Renal pelvis (tissue), 4 donors: ENCODE measurements around the gene GNB1L. TPM values are rescaled to one million over a fixed set of nuclear protein-coding genes. Genes with fewer than 3 reads are reported as not detected.

ENCODE experiments used
- DNase-seq: peaks from one replicate; pipeline ENCODE4 v3.0.0-alpha.2; 2013
- polyA plus RNA-seq, 3 donors: library from polyadenylated mRNA; unstranded; fragments of 120-200 nt; gene quantifications; one replicate each; pipeline ENCODE4 v1.2.1, GENCODE V29; 2013; ENCODE audit not compliant: insufficient read length in 3 of 3

GNB1L gene
- polyA plus RNA-seq, 3 donors: 5.6 to 8.3 (median 7.2) TPM

- no peak for DNase-seq
Observed at GRCh38 chr22:19754701-19755144, 100.0 kb downstream of the GNB1L start.

DNA sequence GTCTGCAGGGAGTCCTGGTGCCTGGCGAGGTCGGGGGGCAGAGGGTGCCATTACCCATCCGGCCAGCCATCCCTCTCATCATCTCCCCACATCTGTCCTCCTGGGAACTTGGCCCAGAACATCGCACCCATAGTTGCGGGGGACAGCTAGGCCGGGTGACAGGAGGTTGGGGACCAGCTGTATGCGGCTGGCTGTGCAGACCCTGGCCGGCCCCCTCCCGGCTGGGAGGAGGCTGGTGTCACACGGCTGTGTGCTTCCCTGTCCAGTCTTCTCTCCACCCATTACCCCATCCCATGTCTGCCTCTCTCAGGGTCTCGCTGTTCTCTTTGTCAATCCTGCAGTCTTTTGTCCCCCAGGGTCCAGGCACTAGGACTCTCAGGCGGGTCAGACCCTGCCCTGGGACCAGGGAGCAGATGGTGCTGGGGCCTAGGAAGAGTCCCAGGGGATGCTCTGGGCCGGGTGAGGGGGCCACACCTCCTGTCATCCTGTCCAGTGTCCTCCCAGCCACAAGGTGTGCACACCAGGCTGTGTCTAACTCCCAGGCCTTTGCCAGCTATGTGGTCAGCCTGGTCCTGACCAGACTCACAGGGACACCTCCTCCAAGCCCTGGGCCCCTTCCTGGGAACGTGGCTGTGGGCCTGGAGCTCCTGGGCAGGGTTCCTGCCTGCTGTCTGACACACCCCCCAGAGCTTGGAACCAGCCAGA lies 100.5 kb downstream of the GNB1L start:
- DNase-seq: no peak

GRCh38 chr22:19753090-19753842 lies 101.4 kb downstream of the GNB1L start:
- DNase-seq: no peak

DNA sequence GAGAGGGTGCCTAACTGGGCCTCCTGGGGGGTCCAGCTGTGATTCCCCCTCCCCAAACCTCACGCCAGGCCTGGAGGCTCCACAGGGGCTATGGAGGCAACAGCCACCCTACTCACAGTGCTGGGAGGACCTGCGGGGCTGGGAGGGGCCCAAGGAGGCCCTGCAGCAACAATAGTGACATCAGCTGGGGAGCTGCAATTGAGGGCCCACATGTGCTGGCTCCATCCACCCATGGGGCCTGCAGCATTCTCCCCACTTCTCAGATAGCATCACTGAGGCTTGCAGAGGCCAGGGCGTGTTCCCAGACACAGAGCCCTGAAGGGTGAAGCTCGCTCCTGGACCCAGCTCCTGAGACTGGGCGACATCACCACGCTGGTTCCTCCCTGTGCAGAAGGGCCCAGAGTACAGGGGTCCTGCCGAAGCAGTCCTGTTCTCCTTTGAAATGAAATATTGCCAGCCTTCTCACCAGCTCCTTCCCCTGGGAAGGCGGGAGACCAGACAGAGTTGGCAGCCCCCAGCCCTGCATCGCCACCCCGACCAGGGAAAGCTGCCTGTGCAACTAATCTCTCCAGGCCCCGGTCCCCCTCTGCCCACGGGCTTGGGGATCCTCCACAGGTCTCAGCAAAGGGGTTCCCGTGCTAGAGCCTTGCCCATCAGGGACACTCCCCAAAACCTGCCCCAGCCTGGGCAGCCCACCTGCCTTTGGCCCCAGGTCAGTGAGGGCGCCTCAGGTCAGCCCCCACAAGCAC lies 103.0 kb downstream of the GNB1L start:
- DNase-seq: no peak

GRCh38 chr22:19750507-19751490 lies 103.9 kb downstream of the GNB1L start:
- no peak for DNase-seq

DNA sequence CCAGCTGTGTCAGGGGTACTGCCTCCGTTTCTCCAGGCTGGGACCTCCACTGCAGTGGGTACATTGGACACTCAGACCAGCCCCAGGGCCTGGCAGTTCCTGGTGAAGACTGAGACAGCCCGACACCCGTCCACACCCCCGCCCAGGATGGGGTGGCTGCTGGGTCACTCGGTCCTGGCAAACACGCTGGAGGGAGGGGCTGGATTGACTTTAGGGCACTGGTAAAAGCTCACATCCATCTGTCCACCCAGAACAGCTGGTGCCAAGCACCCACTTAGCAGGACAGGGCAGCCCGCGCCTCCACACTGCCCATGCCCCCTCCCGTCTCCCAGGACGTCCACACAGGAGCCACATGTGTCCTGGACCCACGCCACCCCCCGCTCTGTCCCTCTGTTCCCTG lies 104.8 kb downstream of the GNB1L start:
- DNase-seq: no peak

GRCh38 chr22:19748991-19749664 lies 105.5 kb downstream of the GNB1L start:
- DNase-seq: no peak

- DNase-seq: no peak
Observed at GRCh38 chr22:19748139-19748538, 106.5 kb downstream of the GNB1L start.

DNA sequence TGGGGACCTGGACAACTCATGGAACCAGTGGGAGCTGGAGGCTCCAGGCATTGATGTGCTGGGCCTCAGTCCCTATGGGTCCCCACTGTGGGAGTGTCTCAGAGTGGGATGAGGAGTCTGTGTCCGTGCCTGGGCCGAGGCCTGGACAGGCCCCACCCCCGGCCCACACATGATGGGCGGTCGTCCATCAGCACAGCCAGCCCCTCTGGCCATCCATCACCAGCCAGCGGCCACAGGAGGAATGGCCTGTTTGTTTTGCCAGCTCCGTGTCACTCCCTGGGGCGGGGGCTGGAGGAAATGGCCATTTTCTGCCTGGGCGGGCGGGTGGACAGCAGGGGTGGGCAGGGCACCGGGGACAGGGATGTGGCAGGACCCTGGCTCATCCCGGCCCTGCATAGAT lies 107.1 kb downstream of the GNB1L start:
- DNase-seq: no peak

- DNase-seq: no peak
Observed at GRCh38 chr22:19746726-19747125, 107.9 kb downstream of the GNB1L start.

GRCh38 chr22:19745155-19746101 lies 109.2 kb downstream of the GNB1L start:
- DNase-seq: no peak

- no peak for DNase-seq
Observed at GRCh38 chr22:19744350-19745006, 110.2 kb downstream of the GNB1L start.

GRCh38 chr22:19743651-19744050 lies 111.0 kb downstream of the GNB1L start:
- no peak for DNase-seq

- DNase-seq: no peak
Observed at GRCh38 chr22:19743081-19743480, 111.6 kb downstream of the GNB1L start.

DNA sequence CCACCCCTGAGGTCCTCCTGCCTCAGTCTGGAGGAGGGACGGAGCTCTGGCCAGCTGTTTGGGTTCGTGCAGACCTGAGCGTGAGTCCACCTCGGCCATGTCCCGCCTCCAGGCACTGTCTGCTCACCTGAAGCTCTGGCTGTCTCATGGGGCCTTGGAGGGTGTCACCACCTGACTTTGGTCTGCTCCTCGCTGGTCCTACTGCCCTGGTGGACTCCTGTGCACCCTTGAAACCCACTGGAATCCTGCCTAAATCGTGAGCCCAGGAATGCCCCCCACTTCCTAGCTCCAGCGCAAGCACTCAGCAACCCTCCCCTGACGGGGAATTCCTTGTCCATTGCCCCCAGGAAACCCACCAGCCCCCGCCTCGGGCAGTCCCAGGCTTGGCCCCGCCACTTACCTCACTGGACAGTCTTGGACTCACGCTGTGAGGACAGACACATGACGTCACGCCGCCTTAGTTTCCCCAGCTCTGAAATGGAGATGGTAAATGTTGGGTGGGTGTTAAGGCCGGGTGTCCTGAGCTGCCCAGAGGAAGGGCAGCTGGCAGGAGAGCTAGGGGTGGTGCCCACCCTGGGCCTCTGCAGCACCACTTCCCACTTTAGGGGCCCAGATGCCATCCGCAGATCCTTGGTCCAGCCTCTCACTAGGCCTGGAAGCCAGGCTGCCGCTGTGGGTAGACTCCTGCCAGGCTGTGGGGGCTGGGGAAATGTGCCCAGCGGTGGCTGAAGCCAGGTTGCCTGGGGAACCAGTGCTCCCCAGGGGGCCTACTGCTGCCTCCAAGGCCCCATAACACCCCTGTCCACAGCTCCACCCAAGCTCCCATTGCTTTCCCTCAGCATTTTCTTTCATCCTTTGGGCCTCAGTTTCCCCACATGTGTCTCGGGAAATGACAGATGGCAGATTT lies 112.3 kb downstream of the GNB1L start:
- no peak for DNase-seq

DNA sequence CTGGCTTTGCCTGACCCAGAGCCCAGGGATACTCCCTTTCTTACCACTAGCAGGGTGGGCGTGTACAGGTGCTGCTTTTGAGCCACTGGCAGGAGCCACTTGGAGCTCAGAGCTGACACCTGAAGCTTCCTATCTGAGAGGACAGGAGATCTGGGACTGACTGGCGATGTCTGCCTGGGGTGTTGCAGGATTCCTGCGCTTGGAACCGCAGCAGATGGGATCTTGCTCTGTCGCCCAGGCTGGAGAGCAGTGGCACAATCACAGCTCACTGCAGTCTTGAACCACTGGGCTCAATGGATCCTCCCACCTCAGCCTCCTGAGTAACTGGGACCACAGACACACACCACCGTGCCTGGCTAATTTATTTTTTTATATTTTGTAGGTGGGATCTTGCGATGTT lies 113.6 kb downstream of the GNB1L start:
- no peak for DNase-seq

- DNase-seq: no peak
Observed at GRCh38 chr22:19740586-19740985, 114.1 kb downstream of the GNB1L start.

DNA sequence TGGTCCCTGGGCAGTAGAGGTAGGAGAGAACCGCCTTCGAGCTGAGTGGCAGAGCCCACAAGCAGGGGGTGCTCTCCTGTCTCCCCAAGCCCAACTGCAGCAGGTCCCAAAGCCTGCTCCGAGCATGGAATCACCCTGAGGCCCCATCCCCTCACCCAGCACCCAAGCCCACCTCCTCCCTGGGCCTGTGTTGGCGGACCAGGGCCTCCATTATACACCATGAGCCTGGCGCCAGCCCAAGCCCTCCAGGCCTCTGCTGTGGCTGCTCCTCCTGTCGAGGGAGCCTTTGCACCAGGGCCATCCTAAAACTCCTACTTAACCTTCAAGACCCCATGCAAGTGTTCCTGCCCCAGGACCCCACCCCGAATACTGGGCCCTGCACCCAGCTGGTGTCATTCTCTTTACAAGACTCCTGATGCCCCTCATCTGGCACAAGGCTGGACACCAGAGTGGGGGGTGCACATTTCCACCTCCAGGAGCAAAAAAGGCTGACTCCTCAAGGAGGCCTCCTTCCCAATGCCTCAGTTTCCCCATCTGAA lies 114.7 kb downstream of the GNB1L start:
- DNase-seq: no peak
